Mammary epithelial cell (primary cell): ENCODE measurements around the gene EPB41L5.

ENCODE experiments used
- EZH2 ChIP-seq: IDR thresholded peaks from 2 replicates; pipeline ENCODE4 v1.6.1; 2012; ENCODE audit warnings: low read length, inconsistent platforms, borderline replicate concordance
- TF ChIP-seq, protein P1 (sequence below), 2 donors: IDR thresholded peaks in 1 of 2; conservative IDR thresholded peaks in 1 of 2; 2 replicates each; pipeline ENCODE4 v1.5.1; 2011 to 2012; ENCODE audit warnings: inconsistent platforms in 2 of 2, low read length in 2 of 2, mild to moderate bottlenecking in 2 of 2, control low read depth in 1 of 2, low read depth in 1 of 2; ENCODE audit not compliant: insufficient read depth in 1 of 2; ENCODE audit errors: extremely low read depth in 1 of 2

DNA sequence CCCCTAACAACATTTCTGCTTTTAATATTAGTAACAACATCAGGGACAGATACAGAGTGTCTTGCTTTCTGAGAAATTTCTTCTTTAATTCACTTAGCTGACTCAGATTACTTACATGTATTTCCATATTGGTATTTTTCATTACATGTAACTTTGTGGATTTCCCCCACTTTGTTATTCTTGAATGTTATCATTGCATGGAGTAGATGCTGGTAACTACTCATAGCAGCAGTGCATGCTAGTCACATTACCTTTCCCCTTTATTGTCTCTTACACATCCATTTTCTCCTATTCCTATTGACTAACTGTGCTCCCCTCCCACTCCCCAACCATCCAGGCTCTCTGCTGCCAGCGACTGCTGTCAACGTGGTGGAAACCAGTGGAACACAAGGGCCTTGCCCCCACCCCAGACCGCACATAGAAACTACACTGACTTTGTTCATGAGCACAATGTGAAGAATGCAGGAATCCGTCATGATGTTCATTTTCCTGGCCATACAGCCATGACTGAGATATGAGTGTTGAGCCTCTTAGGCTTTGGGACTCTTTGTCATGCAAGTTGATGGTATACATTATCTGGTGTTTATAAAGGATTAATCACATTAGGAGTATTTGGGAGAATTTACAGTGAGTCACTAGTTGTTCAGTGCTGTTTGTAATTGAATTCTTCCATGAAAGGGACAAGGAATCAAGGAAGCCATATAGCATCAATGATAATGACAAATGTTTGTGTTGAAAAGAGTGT, 91.0 kb downstream of the EPB41L5 start:
- TF ChIP-seq, protein P1, sequence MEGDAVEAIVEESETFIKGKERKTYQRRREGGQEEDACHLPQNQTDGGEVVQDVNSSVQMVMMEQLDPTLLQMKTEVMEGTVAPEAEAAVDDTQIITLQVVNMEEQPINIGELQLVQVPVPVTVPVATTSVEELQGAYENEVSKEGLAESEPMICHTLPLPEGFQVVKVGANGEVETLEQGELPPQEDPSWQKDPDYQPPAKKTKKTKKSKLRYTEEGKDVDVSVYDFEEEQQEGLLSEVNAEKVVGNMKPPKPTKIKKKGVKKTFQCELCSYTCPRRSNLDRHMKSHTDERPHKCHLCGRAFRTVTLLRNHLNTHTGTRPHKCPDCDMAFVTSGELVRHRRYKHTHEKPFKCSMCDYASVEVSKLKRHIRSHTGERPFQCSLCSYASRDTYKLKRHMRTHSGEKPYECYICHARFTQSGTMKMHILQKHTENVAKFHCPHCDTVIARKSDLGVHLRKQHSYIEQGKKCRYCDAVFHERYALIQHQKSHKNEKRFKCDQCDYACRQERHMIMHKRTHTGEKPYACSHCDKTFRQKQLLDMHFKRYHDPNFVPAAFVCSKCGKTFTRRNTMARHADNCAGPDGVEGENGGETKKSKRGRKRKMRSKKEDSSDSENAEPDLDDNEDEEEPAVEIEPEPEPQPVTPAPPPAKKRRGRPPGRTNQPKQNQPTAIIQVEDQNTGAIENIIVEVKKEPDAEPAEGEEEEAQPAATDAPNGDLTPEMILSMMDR (conservative IDR thresholded peaks at IDR 0.05 in 1 of 2, IDR thresholded peaks at IDR 0.05 in 1 of 2; ENCODE audit: extremely low read depth in 1 of 2, insufficient read depth in 1 of 2, low read depth in 1 of 2, low read length in 2 of 2), result no peak
- no peak for TF ChIP-seq EZH2
